GM19467 (cell line): ENCODE results near the gene POLR2M.

Experiments
- ATAC-seq: cut with Tn5 transposase; IDR thresholded peaks from one replicate; pipeline ENCODE4 v1.9.1; 2021; ENCODE audit warnings: mild to moderate bottlenecking, moderate library complexity; ENCODE audit not compliant: unreplicated experiment

The POLR2M gene

DNA sequence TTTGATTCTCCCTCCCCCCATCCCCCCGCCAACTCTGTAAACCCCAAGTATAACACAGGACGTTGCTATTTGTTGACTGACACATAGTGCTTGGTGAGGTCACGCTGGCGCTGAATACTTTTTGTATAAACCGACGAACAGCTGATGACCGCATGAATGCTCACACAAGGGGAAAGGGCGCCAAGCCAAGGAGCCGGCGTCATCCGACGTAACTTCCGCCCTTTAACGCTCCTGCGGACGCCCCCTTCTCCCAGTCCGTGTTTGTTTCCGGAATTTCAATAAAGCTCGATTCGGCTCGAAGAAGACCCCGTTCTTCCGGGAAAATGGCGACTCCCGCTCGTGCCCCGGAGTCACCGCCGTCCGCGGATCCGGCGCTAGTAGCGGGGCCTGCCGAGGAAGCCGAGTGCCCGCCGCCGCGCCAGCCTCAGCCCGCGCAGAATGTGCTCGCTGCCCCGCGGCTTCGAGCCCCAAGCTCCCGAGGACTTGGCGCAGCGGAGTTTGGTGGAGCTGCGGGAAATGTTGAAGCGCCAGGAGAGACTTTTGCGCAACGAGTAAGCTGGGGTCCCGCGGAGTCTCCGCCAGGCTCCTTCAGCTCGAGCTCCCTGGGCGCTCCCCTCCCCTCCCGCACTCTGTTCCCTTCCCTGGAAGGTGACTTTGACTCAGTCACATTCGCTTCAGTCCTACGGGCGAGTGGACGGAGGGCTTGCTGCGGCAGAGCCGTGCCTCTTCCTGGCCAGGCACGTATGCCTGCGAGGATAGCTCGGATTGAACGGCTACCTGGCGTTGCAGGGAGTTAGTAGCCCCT, at the start of gene POLR2M:
Gene POLR2M, plus strand, starts transcription at position 310 of the 805 bp plus-strand sequence. Its CDS starts 129 bp downstream, at position 439.
- ATAC-seq = peak; percentile 91

DNA sequence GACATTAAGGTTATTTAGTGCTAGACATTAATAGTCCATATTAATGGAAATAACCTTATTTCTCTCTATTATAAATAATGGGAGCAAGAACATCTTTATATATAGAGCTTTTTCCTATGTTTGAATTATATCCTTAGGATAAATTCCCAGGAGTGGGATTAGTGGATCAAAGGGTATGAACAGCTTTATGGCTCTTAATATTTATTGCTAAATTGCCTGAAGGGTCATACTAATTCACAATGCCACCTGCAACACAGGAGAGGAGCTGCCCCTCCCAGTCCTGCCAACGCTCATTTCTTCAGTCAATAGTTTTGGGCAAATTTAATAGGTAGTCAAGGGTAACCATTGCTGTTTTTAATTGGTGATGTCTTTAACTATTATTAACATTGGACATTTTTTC, 48.9 kb upstream of the POLR2M start:
- ATAC-seq = no peak

DNA sequence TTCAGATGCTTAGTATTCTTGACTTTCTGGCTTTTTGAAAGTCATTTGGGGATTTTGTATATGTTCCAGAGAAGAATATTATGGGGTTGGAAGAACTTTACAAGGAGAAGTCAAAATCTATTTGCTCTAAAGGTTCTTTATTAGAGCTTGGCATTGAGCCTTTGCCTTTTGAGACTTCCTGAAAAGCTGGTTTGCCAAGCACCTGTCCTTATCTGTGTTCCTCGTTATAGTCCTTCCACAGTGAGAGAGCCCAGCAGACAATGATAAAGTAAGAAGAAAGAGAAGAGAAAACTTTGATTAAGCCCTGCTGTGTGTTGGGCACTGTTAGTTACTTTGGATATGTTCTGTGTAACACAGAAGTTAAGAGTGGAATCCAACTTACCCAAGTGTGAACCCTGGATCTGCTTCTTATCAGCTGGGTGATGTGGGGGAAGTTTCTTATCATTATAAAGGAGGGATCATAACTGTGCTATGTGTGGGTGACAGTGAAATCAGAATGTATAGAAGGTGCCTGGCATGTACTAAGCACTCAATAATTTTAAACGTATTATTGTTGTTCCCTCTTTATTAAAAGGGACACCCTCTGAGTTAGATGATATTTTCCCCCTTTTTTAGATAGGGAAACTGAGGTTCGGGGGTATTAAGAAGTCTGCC, 44.3 kb upstream of the POLR2M start:
- ATAC-seq = no peak

DNA sequence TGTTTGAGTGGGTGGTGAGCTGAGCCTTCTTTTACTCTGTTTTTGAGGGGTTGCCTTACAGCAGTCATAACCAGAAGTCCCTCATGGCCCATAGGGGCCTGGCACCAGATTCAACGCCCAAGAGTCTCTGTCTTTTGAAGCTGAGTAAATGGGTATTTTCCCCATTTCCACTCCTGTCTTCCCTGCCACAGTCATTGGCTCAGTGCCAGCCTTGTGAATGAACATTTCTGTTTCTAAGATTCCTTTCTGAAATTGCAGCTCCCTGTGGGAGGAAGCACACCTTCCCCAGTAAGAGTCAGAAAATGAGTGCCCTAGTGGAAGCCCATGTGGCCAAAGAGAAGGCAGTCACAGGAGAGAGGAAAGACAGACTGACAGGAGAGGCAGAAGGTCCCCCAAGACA, 43.7 kb upstream of the POLR2M start:
- no peak for ATAC-seq

DNA sequence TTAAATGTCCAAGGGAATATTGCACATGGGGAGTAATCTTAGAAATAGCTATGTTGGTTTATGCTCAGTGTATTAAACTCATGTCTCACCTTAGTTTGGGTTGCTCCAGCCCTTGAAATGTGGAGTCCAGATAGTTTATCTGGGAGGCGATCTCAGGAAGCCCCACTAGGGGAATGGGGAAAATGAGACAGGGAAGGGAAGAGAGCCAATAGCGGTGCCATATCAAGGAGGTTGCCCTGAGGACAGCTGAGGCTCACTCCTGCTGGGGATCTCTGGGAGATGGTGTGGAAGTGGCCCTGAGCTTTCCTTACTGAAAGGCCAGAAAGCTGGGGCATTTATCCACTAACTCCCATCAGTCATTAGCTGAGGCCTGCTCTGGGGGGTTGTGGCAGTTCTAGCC, 43.3 kb upstream of the POLR2M start:
- ATAC-seq = no peak

GRCh38 chr15:57665194-57665593, 41.3 kb upstream of the POLR2M start:
- ATAC-seq = no peak

DNA sequence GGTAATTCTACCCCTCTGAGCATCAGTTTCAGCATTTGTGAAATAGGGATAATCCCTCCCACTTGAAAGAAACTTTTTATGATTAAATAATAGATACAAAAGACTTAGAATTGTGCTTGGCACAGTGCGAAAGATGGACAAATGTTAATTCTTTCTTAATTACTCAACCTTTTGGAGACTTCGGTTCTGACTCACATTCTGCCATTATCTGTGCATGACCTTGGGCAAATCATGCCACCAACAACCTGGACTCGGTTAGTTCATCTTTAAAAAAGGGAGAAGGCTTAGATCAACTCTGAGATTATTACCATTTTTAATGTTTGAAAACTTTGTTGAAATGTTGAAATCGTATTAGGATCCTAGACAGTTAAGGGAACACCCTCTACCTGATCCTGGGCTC, 40.6 kb upstream of the POLR2M start:
- ATAC-seq = no peak

DNA sequence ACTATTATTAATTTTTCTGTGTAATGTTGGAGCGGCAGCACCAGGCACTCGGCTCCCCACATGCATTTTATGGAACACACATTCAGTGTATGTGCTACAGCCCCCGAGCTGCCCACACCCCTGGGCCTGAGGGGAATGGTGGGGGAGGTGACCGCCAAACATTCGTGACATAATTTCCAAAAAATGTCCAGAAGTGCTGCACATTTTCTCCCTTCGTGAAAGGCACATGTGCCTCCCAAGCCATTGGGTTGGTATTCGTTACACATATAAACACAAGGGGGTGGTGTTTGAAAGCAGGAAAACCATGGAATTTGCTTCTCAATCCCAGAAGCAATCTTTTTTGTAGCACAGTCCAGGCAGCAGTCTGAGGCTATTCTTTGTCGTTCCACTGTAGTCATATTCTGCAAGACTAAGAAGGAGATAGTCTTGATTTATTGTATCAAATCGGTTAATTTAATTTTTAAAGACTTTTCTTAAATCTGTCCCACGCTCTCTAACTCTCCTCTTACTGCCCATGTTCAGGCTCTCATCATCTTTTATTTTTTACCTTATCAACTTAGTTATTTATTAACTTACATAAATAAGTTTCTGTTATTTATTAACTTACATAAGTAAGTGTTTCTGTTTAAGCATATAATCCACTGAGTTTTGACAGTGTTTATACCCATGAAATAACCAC, 39.2 kb upstream of the POLR2M start:
- no peak for ATAC-seq

- no peak for ATAC-seq
Measured at GRCh38 chr15:57668016-57668415, 38.5 kb upstream of the POLR2M start.

GRCh38 chr15:57671636-57672035, 34.9 kb upstream of the POLR2M start:
- no peak for ATAC-seq

DNA sequence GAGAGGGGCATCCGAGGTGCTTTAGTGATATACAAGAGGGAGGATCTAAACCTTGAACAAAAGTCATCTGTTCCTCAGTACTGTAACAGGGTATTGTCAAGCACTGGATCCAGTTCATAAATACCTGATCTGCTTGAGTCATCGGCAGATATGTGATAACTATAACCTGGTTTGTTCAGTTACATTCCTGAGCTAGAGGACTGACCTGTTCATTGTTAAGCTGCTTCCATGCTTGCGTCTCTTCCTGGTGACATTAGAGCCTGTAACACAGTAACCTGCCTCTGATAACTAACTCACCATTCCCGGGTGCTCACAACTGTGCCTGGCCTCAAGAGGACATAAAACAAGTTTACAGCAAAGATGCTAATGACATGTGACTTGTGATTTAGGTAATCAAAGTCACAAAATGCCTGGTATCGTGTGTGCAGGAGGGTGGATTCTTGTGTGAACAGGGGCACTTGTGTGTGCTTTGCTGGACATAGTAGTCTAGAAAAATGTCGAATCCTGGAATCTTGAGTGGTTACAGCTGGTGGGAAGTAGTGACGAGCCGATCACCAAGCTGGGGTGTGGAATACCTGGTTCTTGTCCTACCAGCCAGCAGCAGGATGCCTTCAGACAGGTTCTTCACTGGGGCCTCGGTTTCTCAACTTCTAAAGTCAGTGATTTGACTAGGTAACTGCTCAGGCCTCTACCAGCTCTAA, 30.9 kb upstream of the POLR2M start:
- no peak for ATAC-seq

GRCh38 chr15:57676585-57676984, 29.9 kb upstream of the POLR2M start:
- no peak for ATAC-seq

GRCh38 chr15:57677204-57677603, 29.3 kb upstream of the POLR2M start:
- no peak for ATAC-seq

- ATAC-seq = no peak
Measured at GRCh38 chr15:57680021-57680420, 26.5 kb upstream of the POLR2M start.

DNA sequence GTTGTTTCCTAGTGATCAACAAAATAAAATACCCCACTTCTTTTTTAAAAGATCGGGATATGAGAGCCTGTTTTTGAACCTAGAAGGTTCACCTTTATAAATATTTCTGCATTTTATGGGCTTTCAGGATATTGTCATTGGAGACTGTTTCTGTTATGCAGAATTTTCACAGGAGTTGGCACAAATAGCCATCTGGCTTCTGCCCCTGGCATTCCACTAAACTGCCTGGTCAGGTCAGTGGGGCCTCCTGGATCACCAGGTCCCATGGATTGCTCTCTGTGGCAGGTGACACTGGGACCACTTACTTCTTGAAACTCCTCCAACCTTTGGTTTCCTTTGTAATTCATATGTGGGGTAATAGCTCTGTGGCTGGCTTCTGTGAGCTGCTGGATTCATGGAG, 25.5 kb upstream of the POLR2M start:
- no peak for ATAC-seq

- no peak for ATAC-seq
Measured at GRCh38 chr15:57683481-57683880, 23.0 kb upstream of the POLR2M start.

DNA sequence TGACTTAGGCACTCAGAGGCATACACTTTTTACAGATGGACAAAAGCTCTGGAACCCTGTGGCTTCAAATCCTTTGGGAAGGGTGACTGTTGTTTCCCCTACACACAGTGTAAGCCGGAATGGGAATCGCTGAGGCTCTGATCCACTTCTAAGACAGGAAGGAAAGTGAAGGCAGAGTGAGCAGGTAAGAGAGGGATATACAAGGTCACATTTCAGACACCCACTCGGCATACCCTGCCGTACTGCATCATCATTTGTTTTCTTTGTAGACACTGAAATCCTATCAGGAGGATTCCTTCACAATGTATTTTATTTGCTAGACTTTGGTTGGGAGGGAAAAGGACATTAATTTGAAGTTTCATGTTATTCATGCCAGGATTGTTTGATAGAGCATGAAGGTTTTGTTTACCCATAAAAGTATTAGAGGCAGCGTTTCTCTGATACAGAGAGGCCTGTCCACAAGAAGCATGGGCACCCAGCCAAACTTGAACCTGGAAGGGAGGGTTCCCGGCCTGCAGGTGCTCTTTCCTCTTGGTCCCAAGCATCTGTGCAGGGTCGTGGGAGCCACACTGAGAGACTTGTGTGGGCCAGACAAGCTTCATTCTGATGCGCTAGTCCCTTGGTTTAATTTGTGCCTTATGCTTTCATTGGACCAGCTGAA, 21.9 kb upstream of the POLR2M start:
- ATAC-seq = no peak

- ATAC-seq = no peak
Measured at GRCh38 chr15:57685306-57686095, 21.0 kb upstream of the POLR2M start.

- ATAC-seq = no peak
Measured at GRCh38 chr15:57686657-57687056, 19.9 kb upstream of the POLR2M start.
